ENCODE measurements around the gene PNLIPRP2.

PNLIPRP2 gene

GRCh38 chr10:116613471-116613870, 7.3 kb upstream of the PNLIPRP2 start:
- DNase-seq: no peak

DNA sequence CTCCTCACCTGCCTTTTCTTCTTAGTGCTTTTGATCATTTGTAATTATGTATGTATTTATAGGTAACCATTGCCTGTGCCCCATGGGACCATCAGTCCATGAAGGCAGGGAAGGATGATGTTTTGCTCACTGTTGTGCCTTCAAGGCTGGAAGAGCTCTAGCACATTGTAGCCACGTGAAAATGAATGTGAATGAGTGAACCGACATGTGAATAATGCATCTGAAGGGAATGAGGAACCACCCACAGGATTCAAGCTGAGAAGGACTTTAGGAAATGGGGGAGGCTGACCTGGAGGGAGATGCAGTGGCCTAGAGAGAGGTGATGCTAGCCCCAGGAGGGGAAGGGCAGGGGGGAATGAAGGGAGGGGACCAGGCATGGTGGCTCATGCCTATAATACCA, 6.0 kb upstream of the PNLIPRP2 start:
- no peak for DNase-seq

DNA sequence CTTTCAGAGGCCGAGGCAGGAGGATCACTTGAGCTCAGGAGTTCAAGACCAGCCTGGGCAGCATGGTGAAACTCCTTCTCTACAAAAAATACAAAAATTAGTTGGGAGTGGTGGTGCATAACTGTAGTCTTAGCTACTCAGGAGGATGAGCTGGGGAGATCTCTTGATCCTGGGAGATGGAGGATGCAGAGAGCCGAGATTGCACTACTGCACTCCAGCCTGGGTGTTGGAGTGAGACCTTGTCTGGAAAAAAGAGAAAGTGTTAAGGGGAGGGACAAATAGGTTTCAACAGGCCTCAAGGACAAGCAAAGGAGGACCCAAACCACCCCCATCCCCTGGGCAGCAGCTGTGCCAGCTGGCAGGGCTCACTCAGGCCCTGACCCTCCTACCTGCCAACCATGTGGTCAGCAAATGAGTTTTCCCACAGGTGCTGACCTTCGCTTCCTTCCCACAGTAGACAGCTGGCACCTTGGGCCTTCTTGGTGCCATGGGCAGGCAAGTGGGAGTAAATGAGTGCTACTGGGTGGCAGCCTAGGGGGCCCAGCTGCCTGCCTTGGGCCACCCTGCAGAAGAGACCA, 5.5 kb upstream of the PNLIPRP2 start:
- no peak for DNase-seq

DNA sequence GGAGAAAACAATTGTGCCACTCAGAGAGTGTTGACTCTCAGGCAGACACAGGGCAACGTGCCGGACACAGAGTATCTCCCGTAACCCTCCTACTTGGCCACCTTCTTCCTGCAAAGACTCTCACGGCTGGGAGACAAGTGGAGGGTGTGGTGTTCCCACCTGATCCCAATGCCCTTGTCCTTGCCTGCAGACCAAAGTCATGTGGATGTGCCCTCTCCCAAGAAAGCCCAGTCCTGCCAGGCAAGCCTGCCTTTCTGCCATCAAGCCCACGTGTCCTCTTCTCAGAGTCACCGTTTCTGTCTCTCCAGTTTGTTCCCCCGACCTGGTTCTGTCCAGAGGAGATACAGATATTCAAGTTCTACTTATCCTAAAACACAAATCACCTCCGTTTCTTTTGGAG, 723 bp downstream of the PNLIPRP2 start:
- no peak for DNase-seq

GRCh38 chr10:116621934-116622655, 1.3 kb downstream of the PNLIPRP2 start:
- no peak for DNase-seq

- no peak for DNase-seq
Observed at GRCh38 chr10:116625845-116626244, 5.1 kb downstream of the PNLIPRP2 start.

DNA sequence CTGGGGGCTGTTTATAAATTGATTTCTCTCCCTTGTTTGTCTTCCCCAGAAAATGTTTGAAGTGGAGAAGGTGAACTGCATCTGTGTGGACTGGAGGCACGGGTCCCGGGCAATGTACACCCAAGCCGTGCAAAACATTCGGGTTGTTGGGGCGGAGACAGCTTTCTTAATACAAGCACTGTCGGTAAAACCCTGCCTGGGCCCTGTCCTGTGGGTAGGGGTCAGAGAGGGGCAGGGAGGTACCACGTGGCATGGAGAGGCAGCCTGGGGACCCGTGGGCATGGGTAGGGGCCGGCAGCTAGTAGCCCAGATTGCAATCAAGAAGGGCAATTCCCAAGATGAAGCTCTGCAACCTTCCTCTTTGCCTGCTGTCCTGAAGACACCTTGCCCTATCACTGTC, 6.1 kb downstream of the PNLIPRP2 start:
- no peak for DNase-seq

- no peak for DNase-seq
Observed at GRCh38 chr10:116627386-116627933, 6.7 kb downstream of the PNLIPRP2 start.

GRCh38 chr10:116629340-116629739, 8.6 kb downstream of the PNLIPRP2 start:
- DNase-seq: no peak

- no peak for DNase-seq
Observed at GRCh38 chr10:116630020-116630419, 9.3 kb downstream of the PNLIPRP2 start.

DNA sequence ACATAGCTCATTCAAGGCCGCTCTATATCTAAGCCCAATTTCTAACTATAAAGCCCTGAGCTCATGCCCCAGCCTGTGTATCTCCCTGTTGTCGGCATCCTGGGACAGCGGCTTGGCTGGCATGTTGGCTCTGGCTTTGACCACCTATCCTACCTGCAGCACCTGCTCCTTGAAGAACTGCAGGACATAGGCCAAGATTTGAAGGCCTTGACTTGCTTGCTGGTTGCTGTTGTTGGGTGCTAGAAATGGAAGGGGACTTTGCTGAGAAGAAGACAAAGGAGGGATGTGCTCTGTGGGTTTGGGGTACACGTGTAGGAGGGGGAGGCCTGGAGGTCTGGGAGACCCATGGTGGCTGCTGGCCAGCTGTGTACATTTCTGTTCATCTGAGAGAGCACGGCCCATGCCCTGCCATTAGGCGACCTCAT, 11.1 kb downstream of the PNLIPRP2 start:
- DNase-seq: no peak

- DNase-seq: no peak
Observed at GRCh38 chr10:116632596-116633215, 12.0 kb downstream of the PNLIPRP2 start.

DNA sequence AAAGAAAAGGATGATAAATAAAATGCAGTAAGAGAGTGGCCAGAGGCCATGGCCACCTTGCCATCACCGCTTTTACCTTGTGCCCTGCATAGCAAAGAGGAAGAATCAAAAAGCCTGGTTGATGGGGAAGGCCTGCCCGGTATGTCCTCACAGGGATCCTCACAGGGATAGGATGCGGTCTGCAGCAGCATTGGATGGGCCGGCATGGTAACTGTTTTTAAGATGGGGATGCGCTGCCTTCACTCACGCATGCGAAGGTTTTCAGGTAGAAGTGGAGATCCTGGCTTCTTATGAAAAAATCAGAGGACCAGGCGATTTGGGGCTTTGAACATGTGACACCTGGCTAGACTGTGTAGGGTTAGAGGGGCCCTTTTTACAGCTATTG, 12.5 kb downstream of the PNLIPRP2 start:
- no peak for DNase-seq

DNA sequence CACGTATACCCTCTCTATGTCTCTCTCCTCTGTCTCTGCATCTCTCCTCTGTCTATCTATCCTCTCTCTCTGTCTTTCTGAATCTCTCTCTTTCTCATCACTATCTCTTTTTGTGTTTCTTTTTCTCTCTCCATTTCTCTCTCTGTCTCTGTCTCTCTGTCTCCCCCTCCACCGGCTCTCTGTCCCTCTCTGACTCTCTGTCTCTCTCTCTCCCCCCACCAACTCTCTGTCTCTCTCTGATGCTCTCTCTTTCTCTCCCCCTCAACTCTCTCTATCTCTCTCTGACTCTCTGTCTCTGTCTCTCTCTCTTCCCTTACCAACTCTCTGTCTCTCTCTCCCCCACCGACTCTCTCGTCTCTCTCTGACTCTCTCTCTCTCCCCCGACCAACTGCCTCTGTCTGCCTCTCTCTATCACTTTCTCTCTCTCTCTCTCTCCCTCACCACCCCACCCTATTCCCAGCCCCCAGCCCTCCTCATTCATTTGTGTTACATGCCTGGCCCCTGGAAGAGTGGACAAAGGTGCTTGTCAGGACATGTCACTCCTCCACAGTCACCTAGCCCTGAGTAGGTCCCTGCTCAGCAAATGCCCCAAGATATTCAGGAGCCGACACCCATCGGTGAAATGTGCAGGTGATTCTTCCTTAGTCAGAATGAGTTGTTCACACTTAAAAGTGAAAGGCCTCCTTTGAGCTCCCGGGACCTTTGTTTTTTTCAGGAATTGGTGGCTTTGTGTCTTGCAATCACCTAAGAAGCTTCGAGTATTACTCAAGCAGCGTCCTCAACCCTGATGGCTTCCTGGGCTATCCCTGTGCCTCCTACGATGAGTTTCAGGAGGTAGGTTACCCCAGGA, 13.6 kb downstream of the PNLIPRP2 start:
- DNase-seq: no peak

- no peak for DNase-seq
Observed at GRCh38 chr10:116636385-116636784, 15.6 kb downstream of the PNLIPRP2 start.

- DNase-seq: no peak
Observed at GRCh38 chr10:116636976-116637375, 16.2 kb downstream of the PNLIPRP2 start.

- DNase-seq: no peak
Observed at GRCh38 chr10:116637830-116638229, 17.1 kb downstream of the PNLIPRP2 start.

DNA sequence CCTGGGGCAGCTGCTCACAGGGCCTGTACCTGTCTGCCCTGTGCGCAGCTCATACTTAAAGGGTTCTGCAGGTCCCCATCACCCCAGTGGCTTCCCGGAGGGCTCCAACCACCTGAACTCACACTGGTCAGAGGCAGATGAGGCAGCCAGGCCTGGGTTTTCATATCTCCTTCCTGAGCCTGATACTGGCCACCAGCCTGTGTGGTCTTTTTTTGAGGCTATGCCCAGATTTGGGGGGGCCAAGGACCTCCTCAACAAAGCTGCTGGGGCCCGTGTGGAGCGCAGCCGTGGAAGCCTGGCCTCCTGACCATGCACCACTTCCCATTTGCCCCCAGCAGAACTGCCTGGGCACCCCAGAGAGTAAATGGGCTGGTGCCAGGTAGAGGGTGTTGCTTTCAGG, 25.7 kb downstream of the PNLIPRP2 start:
- DNase-seq: no peak

DNA sequence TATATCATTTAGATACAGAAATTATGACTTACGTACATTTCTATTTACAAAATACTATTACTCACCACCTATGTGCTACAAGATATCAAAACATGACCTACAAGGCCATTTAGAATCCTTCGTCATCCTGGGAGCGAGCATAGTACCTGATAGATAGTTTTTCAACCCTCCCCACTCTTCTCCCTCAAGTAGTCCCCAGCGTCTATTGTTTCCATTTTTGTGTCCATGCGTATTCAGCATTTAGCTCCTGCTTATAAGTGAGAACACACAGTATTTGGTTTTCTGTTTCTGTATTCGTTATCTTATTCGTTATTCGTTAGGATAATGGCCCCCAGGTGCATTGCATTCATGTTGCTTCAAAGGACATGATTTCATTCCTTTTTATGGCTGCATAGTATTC, 28.1 kb downstream of the PNLIPRP2 start:
- DNase-seq: no peak

- DNase-seq: no peak
Observed at GRCh38 chr10:116653885-116654284, 33.1 kb downstream of the PNLIPRP2 start.

DNA sequence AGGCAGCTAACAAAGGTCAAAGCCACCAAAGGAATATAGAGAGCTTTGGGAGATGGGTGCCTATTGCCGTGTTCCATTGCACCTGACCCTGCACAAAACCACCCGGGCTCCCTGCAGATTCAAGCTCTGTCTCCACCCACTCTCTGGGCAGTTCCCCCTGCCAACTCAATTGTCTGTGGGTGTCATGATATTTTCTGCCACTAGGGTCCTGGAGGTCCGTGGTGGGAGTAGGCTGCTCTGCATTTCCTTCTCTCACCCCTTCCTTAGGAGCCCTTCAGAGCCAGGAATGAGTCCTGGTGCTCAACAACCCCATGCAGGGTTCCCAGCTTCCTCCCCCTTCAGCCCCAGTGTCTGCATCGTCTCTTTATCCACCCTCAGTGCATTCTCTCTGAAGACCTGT, 34.1 kb downstream of the PNLIPRP2 start:
- DNase-seq: no peak

- no peak for DNase-seq
Observed at GRCh38 chr10:116655568-116655967, 34.8 kb downstream of the PNLIPRP2 start.

GRCh38 chr10:116656044-116656443, 35.3 kb downstream of the PNLIPRP2 start:
- DNase-seq: no peak
